ENCODE results near the gene CLEC2B.
"Not testable (repeated sequence)": the region's sequence is repeated elsewhere in the genome, so short reads cannot be mapped to it uniquely, and the experiment has no call there.

The CLEC2B gene

GRCh38 chr12:9895215-9895971 lies 26.2 kb upstream of the CLEC2B start:
- DNase-seq (ENCODE audit: low read depth): no peak
- Histone ChIP-seq H3K27me3 (replicated peaks; ENCODE audit: control insufficient read depth, insufficient read depth, low read length) (no peaks in the 10 kb centered on the region), H3K9ac (ENCODE audit: low read length) (no peak overlapping the region), H3K36me3 (ENCODE audit: control insufficient read depth, insufficient read depth, low read length, severe bottlenecking) (no peaks in the 10 kb centered on the region), H3K4me1 (ENCODE audit: control insufficient read depth, insufficient read depth, low read length) (peaks cover 5% of the 10 kb centered on the region), H3K9me3 (ENCODE audit: control insufficient read depth, low read length) (no peaks in the 10 kb centered on the region), H3K4me3 (ENCODE audit: low read length) (no peak overlapping the region)

GRCh38 chr12:9888665-9889273 lies 19.6 kb upstream of the CLEC2B start:
- H3K9ac ChIP-seq (ENCODE audit: low read length): no peak overlapping the region
- no peaks in the 10 kb centered on the region for H3K27me3 ChIP-seq (replicated peaks; ENCODE audit: control insufficient read depth, insufficient read depth, low read length)
- H3K4me3 ChIP-seq (ENCODE audit: low read length): no peak overlapping the region
- no peaks in the 10 kb centered on the region for H3K9me3 ChIP-seq (ENCODE audit: control insufficient read depth, low read length)
- no peaks in the 10 kb centered on the region for H3K4me1 ChIP-seq (ENCODE audit: control insufficient read depth, insufficient read depth, low read length)
- H3K36me3 ChIP-seq (ENCODE audit: control insufficient read depth, insufficient read depth, low read length, severe bottlenecking): no peaks in the 10 kb centered on the region
- no peak for DNase-seq (ENCODE audit: low read depth)

GRCh38 chr12:9883175-9883574 lies 14.0 kb upstream of the CLEC2B start:
- H3K4me1 ChIP-seq (ENCODE audit: control insufficient read depth, insufficient read depth, low read length): peaks cover 10% of the 10 kb centered on the region
- no peak for DNase-seq (ENCODE audit: low read depth)
- H3K4me3 ChIP-seq (ENCODE audit: low read length): no peak overlapping the region
- H3K27me3 ChIP-seq (replicated peaks; ENCODE audit: control insufficient read depth, insufficient read depth, low read length): no peaks in the 10 kb centered on the region
- H3K9me3 ChIP-seq (ENCODE audit: control insufficient read depth, low read length): no peaks in the 10 kb centered on the region
- H3K36me3 ChIP-seq (ENCODE audit: control insufficient read depth, insufficient read depth, low read length, severe bottlenecking): no peaks in the 10 kb centered on the region
- H3K9ac ChIP-seq (ENCODE audit: low read length): no peak overlapping the region

- Histone ChIP-seq H3K36me3 (ENCODE audit: control insufficient read depth, insufficient read depth, low read length, severe bottlenecking) (no peaks in the 10 kb centered on the region), H3K9ac (ENCODE audit: low read length) (no peak overlapping the region)
- no peak for DNase-seq (ENCODE audit: low read depth)
Observed at GRCh38 chr12:9881988-9882387, 12.8 kb upstream of the CLEC2B start.

GRCh38 chr12:9881246-9881645 lies 12.1 kb upstream of the CLEC2B start, which contains the start of gene KLRF2:
TSS of gene KLRF2 (plus strand) at chr12:9881489. CDS start at chr12:9881596, 107 bp downstream.
- H3K9ac ChIP-seq (ENCODE audit: low read length): no peak within 1 kb of the TSS
- no peaks in the 10 kb centered on the region for H3K27me3 ChIP-seq (replicated peaks; ENCODE audit: control insufficient read depth, insufficient read depth, low read length)
- no peaks in the 10 kb centered on the region for H3K9me3 ChIP-seq (ENCODE audit: control insufficient read depth, low read length)
- no peak within 1 kb of the TSS for H3K4me3 ChIP-seq (ENCODE audit: low read length)
- H3K4me1 ChIP-seq (ENCODE audit: control insufficient read depth, insufficient read depth, low read length): peaks cover 10% of the 10 kb centered on the region
- DNase-seq (ENCODE audit: low read depth): no peak
- no peaks in the 10 kb centered on the region for H3K36me3 ChIP-seq (ENCODE audit: control insufficient read depth, insufficient read depth, low read length, severe bottlenecking)

More at GRCh38 chr12:9881988-9882387, 12.8 kb upstream of the CLEC2B start:
- no peaks in the 10 kb centered on the region for H3K9me3 ChIP-seq (ENCODE audit: control insufficient read depth, low read length)
- peaks cover 10% of the 10 kb centered on the region for H3K4me1 ChIP-seq (ENCODE audit: control insufficient read depth, insufficient read depth, low read length)
- H3K4me3 ChIP-seq (ENCODE audit: low read length): no peak overlapping the region
- H3K27me3 ChIP-seq (replicated peaks; ENCODE audit: control insufficient read depth, insufficient read depth, low read length): no peaks in the 10 kb centered on the region

- H3K27me3 ChIP-seq (replicated peaks; ENCODE audit: control insufficient read depth, insufficient read depth, low read length): no peaks in the 10 kb centered on the region
- no peaks in the 10 kb centered on the region for H3K9me3 ChIP-seq (ENCODE audit: control insufficient read depth, low read length)
- no peak for DNase-seq (ENCODE audit: low read depth)
- no peak overlapping the region for H3K9ac ChIP-seq (ENCODE audit: low read length)
- no peaks in the 10 kb centered on the region for H3K36me3 ChIP-seq (ENCODE audit: control insufficient read depth, insufficient read depth, low read length, severe bottlenecking)
- H3K4me3 ChIP-seq (ENCODE audit: low read length): no peak overlapping the region
- peaks cover 10% of the 10 kb centered on the region for H3K4me1 ChIP-seq (ENCODE audit: control insufficient read depth, insufficient read depth, low read length)
Observed at GRCh38 chr12:9880532-9881078, 11.5 kb upstream of the CLEC2B start.

- not testable (repeated sequence) for H3K4me3 ChIP-seq (ENCODE audit: low read length); DNase-seq (ENCODE audit: low read depth); H3K27me3 ChIP-seq (replicated peaks; ENCODE audit: control insufficient read depth, insufficient read depth, low read length); H3K36me3 ChIP-seq (ENCODE audit: control insufficient read depth, insufficient read depth, low read length, severe bottlenecking); H3K9me3 ChIP-seq (ENCODE audit: control insufficient read depth, low read length); H3K9ac ChIP-seq (ENCODE audit: low read length)
- peaks cover 14% of the 10 kb centered on the region for H3K4me1 ChIP-seq (ENCODE audit: control insufficient read depth, insufficient read depth, low read length)
Observed at GRCh38 chr12:9876120-9876519, 7.0 kb upstream of the CLEC2B start.

- H3K36me3 ChIP-seq (ENCODE audit: control insufficient read depth, insufficient read depth, low read length, severe bottlenecking): no peaks in the 10 kb centered on the region
- H3K4me1 ChIP-seq (ENCODE audit: control insufficient read depth, insufficient read depth, low read length): peaks cover 25% of the 10 kb centered on the region
- no peak overlapping the region for H3K9ac ChIP-seq (ENCODE audit: low read length)
- DNase-seq (ENCODE audit: low read depth): no peak
- no peaks in the 10 kb centered on the region for H3K9me3 ChIP-seq (ENCODE audit: control insufficient read depth, low read length)
- H3K27me3 ChIP-seq (replicated peaks; ENCODE audit: control insufficient read depth, insufficient read depth, low read length): no peaks in the 10 kb centered on the region
- H3K4me3 ChIP-seq (ENCODE audit: low read length): peak overlapping the region; percentile 40
Observed at GRCh38 chr12:9872742-9873141, 3.6 kb upstream of the CLEC2B start.

- Histone ChIP-seq H3K9ac (ENCODE audit: low read length) (no peak overlapping the region), H3K4me1 (ENCODE audit: control insufficient read depth, insufficient read depth, low read length) (peaks cover 25% of the 10 kb centered on the region), H3K27me3 (replicated peaks; ENCODE audit: control insufficient read depth, insufficient read depth, low read length) (no peaks in the 10 kb centered on the region), H3K4me3 (ENCODE audit: low read length) (peak overlapping the region; percentile 40), H3K36me3 (ENCODE audit: control insufficient read depth, insufficient read depth, low read length, severe bottlenecking) (no peaks in the 10 kb centered on the region), H3K9me3 (ENCODE audit: control insufficient read depth, low read length) (no peaks in the 10 kb centered on the region)
- no peak for DNase-seq (ENCODE audit: low read depth)
Observed at GRCh38 chr12:9872162-9872561, 3.0 kb upstream of the CLEC2B start.

- Histone ChIP-seq H3K9ac (ENCODE audit: low read length) (peak overlapping the region; percentile 94), H3K4me1 (ENCODE audit: control insufficient read depth, insufficient read depth, low read length) (peaks cover 31% of the 10 kb centered on the region), H3K9me3 (ENCODE audit: control insufficient read depth, low read length) (no peaks in the 10 kb centered on the region), H3K4me3 (ENCODE audit: low read length) (peak overlapping the region; percentile 79), H3K27me3 (replicated peaks; ENCODE audit: control insufficient read depth, insufficient read depth, low read length) (no peaks in the 10 kb centered on the region), H3K36me3 (ENCODE audit: control insufficient read depth, insufficient read depth, low read length, severe bottlenecking) (no peaks in the 10 kb centered on the region)
- DNase-seq (ENCODE audit: low read depth): no peak
Observed at GRCh38 chr12:9870286-9870866, 1.2 kb upstream of the CLEC2B start.

- Histone ChIP-seq H3K9me3 (ENCODE audit: control insufficient read depth, low read length) (peaks cover 5% of the 10 kb centered on the region), H3K4me1 (ENCODE audit: control insufficient read depth, insufficient read depth, low read length) (peaks cover 39% of the 10 kb centered on the region), H3K4me3 (ENCODE audit: low read length) (peak overlapping the region; percentile 79), H3K27me3 (replicated peaks; ENCODE audit: control insufficient read depth, insufficient read depth, low read length) (no peaks in the 10 kb centered on the region), H3K9ac (ENCODE audit: low read length) (peak overlapping the region; percentile 94), H3K36me3 (ENCODE audit: control insufficient read depth, insufficient read depth, low read length, severe bottlenecking) (no peaks in the 10 kb centered on the region)
- DNase-seq (ENCODE audit: low read depth): no peak
Observed at GRCh38 chr12:9868951-9869306, 225 bp downstream of the CLEC2B start.

All from adipocyte (in vitro differentiated cells).